SIG-M5 treated with dmso at 0.1 percent for 504 hours (cell line): ENCODE results near the gene RBFA.

Experiments used
- DNase-seq: peaks from one replicate; lab custom pipeline; 2025; ENCODE audit not compliant: unreplicated experiment; lab: John Stamatoyannopoulos, UW

The RBFA gene

GRCh38 chr18:80070825-80071224, 36.6 kb downstream of the RBFA start:
- peak; percentile 3 for DNase-seq

GRCh38 chr18:80074183-80074582, 39.9 kb downstream of the RBFA start:
- DNase-seq = no peak

GRCh38 chr18:80074697-80075096, 40.5 kb downstream of the RBFA start:
- DNase-seq = no peak

- no peak for DNase-seq
Observed at GRCh38 chr18:80075940-80076339, 41.7 kb downstream of the RBFA start.

GRCh38 chr18:80076379-80076778, 42.1 kb downstream of the RBFA start:
- DNase-seq = no peak

- DNase-seq = no peak
Observed at GRCh38 chr18:80077873-80078272, 43.6 kb downstream of the RBFA start.
